HG03521 (cell line): ENCODE measurements around the gene ZFP36L1.
"Not testable (repeated sequence)": the region's sequence is repeated elsewhere in the genome, so short reads cannot be mapped to it uniquely, and the experiment has no call there.

Source experiments
- ATAC-seq: cut with Tn5 transposase; IDR thresholded peaks from one replicate; pipeline ENCODE4 v1.9.1; 2021; ENCODE audit warnings: mild to moderate bottlenecking, moderate library complexity; ENCODE audit not compliant: unreplicated experiment

Gene ZFP36L1

GRCh38 chr14:68767248-68767645, 25.6 kb downstream of the ZFP36L1 start:
- no peak for ATAC-seq

- ATAC-seq: no peak
Measured at GRCh38 chr14:68766299-68767247, 26.3 kb downstream of the ZFP36L1 start.

GRCh38 chr14:68763843-68764242, 29.0 kb downstream of the ZFP36L1 start:
- ATAC-seq: not testable (repeated sequence)

GRCh38 chr14:68762953-68763764, 29.7 kb downstream of the ZFP36L1 start:
- no peak for ATAC-seq

- no peak for ATAC-seq
Measured at GRCh38 chr14:68761391-68761790, 31.5 kb downstream of the ZFP36L1 start.

GRCh38 chr14:68760761-68761160, 32.1 kb downstream of the ZFP36L1 start:
- ATAC-seq: no peak

GRCh38 chr14:68759937-68760336, 32.9 kb downstream of the ZFP36L1 start:
- ATAC-seq: no peak

- no peak for ATAC-seq
Measured at GRCh38 chr14:68759017-68759560, 33.8 kb downstream of the ZFP36L1 start.

GRCh38 chr14:68758301-68758700, 34.6 kb downstream of the ZFP36L1 start:
- no peak for ATAC-seq

- ATAC-seq: no peak
Measured at GRCh38 chr14:68757618-68758081, 35.2 kb downstream of the ZFP36L1 start.

GRCh38 chr14:68756734-68757133, 36.1 kb downstream of the ZFP36L1 start:
- no peak for ATAC-seq

- no peak for ATAC-seq
Measured at GRCh38 chr14:68756000-68756481, 36.8 kb downstream of the ZFP36L1 start.

GRCh38 chr14:68755016-68755353, 37.9 kb downstream of the ZFP36L1 start:
- no peak for ATAC-seq

GRCh38 chr14:68753690-68754089, 39.2 kb downstream of the ZFP36L1 start:
- ATAC-seq: no peak

GRCh38 chr14:68752271-68753006, 40.4 kb downstream of the ZFP36L1 start:
- ATAC-seq: no peak

- no peak for ATAC-seq
Measured at GRCh38 chr14:68749487-68750475, 43.1 kb downstream of the ZFP36L1 start.

GRCh38 chr14:68748691-68749090, 44.2 kb downstream of the ZFP36L1 start:
- no peak for ATAC-seq

- no peak for ATAC-seq
Measured at GRCh38 chr14:68748260-68748659, 44.6 kb downstream of the ZFP36L1 start.

GRCh38 chr14:68747393-68747792, 45.5 kb downstream of the ZFP36L1 start:
- ATAC-seq: no peak
